GM12878 (cell line): ENCODE data around the gene STARD8.

ENCODE experiments used
- GABPA ChIP-seq: IDR thresholded peaks from 2 replicates; pipeline ENCODE4 v1.6.1; 2014; ENCODE audit warnings: antibody characterized with exemption, low read depth, mild to moderate bottlenecking, inconsistent platforms
- JUNB ChIP-seq: IDR thresholded peaks from 2 replicates; pipeline ENCODE4 v1.6.1; 2016; ENCODE audit warnings: antibody characterized with exemption, mild to moderate bottlenecking
- MTA3 ChIP-seq: IDR thresholded peaks from 2 replicates; pipeline ENCODE4 v1.6.1; 2012; ENCODE audit warnings: low read length, inconsistent platforms, borderline replicate concordance
- SIN3A ChIP-seq: IDR thresholded peaks from 2 replicates; pipeline ENCODE4 v1.6.1; 2012; ENCODE audit warnings: low read depth, low read length, improper control_type of control experiment
- TAF1 ChIP-seq: IDR thresholded peaks from 2 replicates; pipeline ENCODE4 v1.6.1; 2011; ENCODE audit warnings: mild to moderate bottlenecking, low read depth, low read length, borderline replicate concordance
- TCF12 ChIP-seq: IDR thresholded peaks from 2 replicates; pipeline ENCODE4 v1.6.1; 2011; ENCODE audit warnings: low read depth, mild to moderate bottlenecking, low read length
- TF ChIP-seq, protein P1 (sequence below): IDR thresholded peaks from 2 replicates; pipeline ENCODE4 v1.6.1; 2011; ENCODE audit warnings: low read depth, low read length, improper control_type of control experiment, borderline replicate concordance
- TF ChIP-seq, protein P2 (sequence below): fragments of 450-650 bp; IDR thresholded peaks from 2 replicates; pipeline ENCODE4 v1.6.1; 2017; ENCODE audit warnings: mild to moderate bottlenecking, low read depth, inconsistent platforms; ENCODE audit not compliant: poor library complexity, severe bottlenecking
- TF ChIP-seq, protein P3 (sequence below), 3 experiments: IDR thresholded peaks in 2 of 3; conservative IDR thresholded peaks in 1 of 3; 2 replicates each; pipeline ENCODE4 v1.5.1; 2011; ENCODE audit warnings: low read depth in 3 of 3, low read length in 3 of 3, mild to moderate bottlenecking in 3 of 3, control low read depth in 2 of 3, moderate library complexity in 2 of 3, inconsistent platforms in 1 of 3, mixed read lengths in 1 of 3; ENCODE audit not compliant: control insufficient read depth in 2 of 3, insufficient read depth in 1 of 3; ENCODE audit errors: extremely low read depth in 1 of 3
- TF ChIP-seq, protein P4 (sequence below): fragments of 450-650 bp; formaldehyde crosslinking; IDR thresholded peaks from 2 replicates; pipeline ENCODE4 v1.4.0; 2020; ENCODE audit warnings: mild to moderate bottlenecking, moderate library complexity

DNA sequence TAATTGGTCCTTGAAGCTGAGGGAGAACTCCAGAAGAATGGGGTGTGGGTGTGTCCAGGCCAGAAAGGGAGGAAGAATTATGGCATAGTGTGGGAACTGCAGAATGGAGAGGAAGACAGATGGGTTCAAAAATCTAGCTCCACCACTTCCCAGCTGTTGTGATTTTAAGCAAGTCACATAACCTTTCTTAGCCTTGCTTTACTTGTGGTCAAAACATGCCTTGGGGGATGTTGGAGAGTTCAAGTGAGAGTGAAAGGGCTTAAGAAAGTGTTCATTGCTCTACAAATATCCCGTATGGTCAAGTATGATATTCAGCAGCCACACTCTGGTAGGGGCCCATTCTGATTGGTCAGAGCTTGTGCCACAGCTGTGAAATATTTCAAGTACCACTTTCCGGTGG, 15.0 kb upstream of the STARD8 start:
- TF ChIP-seq, protein P1, sequence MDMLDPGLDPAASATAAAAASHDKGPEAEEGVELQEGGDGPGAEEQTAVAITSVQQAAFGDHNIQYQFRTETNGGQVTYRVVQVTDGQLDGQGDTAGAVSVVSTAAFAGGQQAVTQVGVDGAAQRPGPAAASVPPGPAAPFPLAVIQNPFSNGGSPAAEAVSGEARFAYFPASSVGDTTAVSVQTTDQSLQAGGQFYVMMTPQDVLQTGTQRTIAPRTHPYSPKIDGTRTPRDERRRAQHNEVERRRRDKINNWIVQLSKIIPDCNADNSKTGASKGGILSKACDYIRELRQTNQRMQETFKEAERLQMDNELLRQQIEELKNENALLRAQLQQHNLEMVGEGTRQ, result no peak
- TF ChIP-seq SIN3A (no peak), TAF1 (no peak), JUNB (no peak), GABPA (no peak), TCF12 (no peak), MTA3 (no peak)
- TF ChIP-seq, protein P2, sequence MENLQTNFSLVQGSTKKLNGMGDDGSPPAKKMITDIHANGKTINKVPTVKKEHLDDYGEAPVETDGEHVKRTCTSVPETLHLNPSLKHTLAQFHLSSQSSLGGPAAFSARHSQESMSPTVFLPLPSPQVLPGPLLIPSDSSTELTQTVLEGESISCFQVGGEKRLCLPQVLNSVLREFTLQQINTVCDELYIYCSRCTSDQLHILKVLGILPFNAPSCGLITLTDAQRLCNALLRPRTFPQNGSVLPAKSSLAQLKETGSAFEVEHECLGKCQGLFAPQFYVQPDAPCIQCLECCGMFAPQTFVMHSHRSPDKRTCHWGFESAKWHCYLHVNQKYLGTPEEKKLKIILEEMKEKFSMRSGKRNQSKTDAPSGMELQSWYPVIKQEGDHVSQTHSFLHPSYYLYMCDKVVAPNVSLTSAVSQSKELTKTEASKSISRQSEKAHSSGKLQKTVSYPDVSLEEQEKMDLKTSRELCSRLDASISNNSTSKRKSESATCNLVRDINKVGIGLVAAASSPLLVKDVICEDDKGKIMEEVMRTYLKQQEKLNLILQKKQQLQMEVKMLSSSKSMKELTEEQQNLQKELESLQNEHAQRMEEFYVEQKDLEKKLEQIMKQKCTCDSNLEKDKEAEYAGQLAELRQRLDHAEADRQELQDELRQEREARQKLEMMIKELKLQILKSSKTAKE, result no peak
- TF ChIP-seq, protein P3, sequence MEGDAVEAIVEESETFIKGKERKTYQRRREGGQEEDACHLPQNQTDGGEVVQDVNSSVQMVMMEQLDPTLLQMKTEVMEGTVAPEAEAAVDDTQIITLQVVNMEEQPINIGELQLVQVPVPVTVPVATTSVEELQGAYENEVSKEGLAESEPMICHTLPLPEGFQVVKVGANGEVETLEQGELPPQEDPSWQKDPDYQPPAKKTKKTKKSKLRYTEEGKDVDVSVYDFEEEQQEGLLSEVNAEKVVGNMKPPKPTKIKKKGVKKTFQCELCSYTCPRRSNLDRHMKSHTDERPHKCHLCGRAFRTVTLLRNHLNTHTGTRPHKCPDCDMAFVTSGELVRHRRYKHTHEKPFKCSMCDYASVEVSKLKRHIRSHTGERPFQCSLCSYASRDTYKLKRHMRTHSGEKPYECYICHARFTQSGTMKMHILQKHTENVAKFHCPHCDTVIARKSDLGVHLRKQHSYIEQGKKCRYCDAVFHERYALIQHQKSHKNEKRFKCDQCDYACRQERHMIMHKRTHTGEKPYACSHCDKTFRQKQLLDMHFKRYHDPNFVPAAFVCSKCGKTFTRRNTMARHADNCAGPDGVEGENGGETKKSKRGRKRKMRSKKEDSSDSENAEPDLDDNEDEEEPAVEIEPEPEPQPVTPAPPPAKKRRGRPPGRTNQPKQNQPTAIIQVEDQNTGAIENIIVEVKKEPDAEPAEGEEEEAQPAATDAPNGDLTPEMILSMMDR (IDR thresholded peaks at IDR 0.05 in 2 of 3, conservative IDR thresholded peaks at IDR 0.05 in 1 of 3; ENCODE audit: control insufficient read depth in 2 of 3, extremely low read depth in 1 of 3, insufficient read depth in 1 of 3, low read depth in 3 of 3, low read length in 3 of 3), result no peak
- TF ChIP-seq, protein P4, sequence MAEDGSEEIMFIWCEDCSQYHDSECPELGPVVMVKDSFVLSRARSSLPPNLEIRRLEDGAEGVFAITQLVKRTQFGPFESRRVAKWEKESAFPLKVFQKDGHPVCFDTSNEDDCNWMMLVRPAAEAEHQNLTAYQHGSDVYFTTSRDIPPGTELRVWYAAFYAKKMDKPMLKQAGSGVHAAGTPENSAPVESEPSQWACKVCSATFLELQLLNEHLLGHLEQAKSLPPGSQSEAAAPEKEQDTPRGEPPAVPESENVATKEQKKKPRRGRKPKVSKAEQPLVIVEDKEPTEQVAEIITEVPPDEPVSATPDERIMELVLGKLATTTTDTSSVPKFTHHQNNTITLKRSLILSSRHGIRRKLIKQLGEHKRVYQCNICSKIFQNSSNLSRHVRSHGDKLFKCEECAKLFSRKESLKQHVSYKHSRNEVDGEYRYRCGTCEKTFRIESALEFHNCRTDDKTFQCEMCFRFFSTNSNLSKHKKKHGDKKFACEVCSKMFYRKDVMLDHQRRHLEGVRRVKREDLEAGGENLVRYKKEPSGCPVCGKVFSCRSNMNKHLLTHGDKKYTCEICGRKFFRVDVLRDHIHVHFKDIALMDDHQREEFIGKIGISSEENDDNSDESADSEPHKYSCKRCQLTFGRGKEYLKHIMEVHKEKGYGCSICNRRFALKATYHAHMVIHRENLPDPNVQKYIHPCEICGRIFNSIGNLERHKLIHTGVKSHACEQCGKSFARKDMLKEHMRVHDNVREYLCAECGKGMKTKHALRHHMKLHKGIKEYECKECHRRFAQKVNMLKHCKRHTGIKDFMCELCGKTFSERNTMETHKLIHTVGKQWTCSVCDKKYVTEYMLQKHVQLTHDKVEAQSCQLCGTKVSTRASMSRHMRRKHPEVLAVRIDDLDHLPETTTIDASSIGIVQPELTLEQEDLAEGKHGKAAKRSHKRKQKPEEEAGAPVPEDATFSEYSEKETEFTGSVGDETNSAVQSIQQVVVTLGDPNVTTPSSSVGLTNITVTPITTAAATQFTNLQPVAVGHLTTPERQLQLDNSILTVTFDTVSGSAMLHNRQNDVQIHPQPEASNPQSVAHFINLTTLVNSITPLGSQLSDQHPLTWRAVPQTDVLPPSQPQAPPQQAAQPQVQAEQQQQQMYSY, result no peak
